HG03521 (cell line): ENCODE measurements around the gene HNRNPH3.

Experiments
- ATAC-seq: cut with Tn5 transposase; IDR thresholded peaks from one replicate; pipeline ENCODE4 v1.9.1; 2021; ENCODE audit warnings: mild to moderate bottlenecking, moderate library complexity; ENCODE audit not compliant: unreplicated experiment

The HNRNPH3 gene

DNA sequence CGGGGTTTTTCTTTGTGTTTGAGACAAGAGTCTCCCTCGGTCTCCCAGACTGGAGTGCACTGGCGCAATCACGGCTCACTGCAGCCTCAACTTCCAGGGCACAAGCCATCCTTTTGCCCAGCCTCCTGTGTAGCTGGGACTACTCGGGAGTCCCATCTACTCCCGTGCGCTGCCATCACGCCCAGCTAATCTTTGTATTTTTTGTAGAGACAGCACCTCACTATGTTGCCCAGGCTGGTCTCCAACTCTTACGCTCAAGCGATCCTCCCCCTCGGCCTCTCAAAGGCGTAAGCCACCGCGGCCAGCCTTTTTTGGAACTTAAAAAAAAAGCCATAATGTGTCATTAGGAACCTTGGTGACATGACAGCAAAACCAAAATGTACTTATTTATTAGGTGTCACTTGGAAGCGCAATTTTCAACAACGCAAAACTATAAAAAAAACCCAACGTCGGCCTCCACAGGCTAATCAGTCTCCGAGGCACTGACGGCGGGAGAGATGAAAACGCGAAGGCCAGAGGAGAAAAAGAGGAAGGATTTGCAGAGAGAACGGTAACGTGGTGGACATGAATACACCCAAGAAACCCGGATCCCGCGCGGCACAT lies 911 bp upstream of the HNRNPH3 start:
- no peak for ATAC-seq

DNA sequence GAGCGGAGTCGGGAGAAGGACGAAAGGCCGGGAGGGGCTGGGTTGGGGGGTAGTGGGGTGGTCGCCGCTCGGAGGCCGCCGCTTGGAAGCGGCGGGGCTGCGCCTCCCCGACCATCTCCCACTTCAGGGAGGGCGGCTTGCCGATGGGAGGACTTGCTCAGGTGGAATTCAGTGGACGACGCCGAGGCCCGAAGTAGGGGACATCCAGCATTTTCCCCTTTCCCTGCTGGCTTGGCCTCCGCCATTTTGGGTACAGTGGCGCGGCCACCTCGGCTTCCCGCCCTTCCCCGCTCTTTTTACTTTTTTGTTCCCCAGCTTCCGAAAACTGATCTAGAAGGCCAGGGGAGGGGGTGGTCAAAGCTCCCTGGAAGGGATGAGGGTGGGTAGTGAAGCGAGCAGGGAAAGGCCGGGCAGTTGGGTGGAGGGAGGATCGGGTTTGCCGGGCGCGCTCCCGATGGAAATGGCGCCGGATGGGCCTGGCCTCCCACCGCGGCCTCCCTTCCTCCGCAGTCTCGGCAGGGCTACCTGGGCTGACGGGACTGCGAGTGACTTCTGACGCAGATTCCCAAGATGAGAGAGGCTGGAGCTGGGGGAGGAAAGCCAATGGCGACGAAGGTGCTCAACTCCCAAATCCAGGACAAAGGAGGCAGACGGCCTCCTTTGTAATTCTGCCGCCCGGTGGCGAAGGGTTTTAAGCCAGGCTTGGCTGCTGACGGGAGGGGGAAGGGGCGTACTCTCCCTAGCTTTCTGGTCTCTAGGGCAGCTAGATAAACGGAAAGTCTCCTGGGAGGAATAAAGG lies 594 bp downstream of the HNRNPH3 start, which contains the start of gene PBLD:
TSS of gene PBLD (minus strand) at position 670 of the 799 bp plus-strand sequence. CDS start 26,084 bp downstream, outside the sequence.
- peak; percentile 17 for ATAC-seq

DNA sequence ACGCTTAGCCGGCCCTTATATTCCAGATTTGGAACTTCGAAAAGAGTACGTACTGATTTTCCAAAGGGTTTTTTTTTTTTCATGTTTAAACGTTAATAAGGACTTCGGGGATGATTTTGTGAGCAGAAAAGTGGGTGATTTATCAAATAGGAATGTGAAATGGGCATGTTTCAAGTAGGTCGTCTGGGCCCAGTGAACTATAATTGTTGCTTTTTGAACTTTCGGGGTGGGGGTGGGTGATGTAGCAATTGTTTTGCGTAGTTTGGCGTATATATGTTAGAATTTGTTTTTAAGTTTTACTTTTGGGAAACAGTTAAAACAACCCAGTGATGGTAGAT lies 1.2 kb downstream of the HNRNPH3 start:
- ATAC-seq = no peak

GRCh38 chr10:68333440-68334431 lies 1.9 kb downstream of the HNRNPH3 start:
- no peak for ATAC-seq

DNA sequence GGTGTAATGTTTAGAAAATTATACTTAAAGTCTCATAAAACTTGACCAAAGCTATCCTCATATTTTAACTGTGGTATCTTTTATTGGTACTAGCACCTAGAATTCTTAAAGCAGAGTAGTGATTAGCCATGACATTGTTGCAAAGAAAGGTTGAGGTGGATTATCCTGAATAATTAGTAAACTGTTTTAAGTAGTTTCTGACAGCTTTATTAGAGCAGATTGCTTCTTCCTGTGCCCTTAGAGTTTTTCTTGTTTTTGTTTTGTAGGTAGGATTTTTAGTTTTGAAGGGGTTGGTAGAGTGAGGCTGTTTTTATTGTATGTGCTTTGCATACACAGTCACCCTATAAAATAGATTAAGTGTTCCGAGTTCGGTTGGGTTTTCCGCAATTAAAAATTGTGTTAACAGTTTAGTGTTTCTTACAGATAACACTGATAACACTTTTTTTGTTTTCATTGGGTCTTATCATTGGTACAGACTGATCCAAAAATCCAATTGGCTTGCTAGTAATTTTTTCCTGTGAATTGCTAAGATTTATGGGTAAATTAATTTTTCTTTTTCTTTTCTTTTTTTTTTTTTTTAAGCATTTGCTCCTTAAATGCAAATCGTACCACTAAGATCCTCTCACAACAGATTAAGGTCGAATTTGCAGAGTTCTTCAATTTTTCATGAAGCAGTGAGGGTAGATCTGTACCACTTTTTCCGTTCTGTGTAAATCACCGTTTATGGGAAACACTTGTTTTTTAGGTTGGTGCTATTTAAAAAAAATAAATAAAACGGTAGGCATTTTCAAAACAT lies 3.0 kb downstream of the HNRNPH3 start:
- no peak for ATAC-seq

- no peak for ATAC-seq
Measured at GRCh38 chr10:68336754-68337351, 5.0 kb downstream of the HNRNPH3 start.

- no peak for ATAC-seq
Measured at GRCh38 chr10:68340358-68341080, 8.7 kb downstream of the HNRNPH3 start.

- ATAC-seq = no peak
Measured at GRCh38 chr10:68342909-68343516, 11.1 kb downstream of the HNRNPH3 start.

- no peak for ATAC-seq
Measured at GRCh38 chr10:68345621-68346020, 13.8 kb downstream of the HNRNPH3 start.

GRCh38 chr10:68346774-68347173 lies 14.9 kb downstream of the HNRNPH3 start:
- ATAC-seq = no peak

DNA sequence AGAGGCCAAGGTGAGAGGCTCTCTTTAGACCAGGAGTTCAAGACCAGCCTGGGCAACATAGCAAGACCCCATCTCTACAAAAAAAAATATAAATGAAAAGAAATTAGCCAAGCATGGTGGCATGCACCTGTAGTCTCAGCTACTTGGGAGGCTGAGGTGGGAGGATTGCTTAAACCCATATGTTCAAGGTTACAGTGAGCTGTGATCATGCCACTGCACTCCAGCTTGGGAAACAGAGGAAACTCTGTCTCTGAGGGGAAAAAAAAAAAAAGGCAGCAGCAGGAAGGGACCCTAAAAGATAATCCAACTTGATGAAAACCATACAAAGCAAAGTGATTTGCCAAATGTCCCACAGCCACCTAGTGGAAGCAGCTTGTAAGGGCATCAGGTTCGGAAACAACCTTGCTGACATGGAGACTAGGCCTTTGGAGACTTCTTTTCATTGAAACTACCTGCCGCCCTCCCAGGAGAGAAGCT lies 16.4 kb downstream of the HNRNPH3 start:
- ATAC-seq = no peak

- ATAC-seq = no peak
Measured at GRCh38 chr10:68353537-68353936, 21.7 kb downstream of the HNRNPH3 start.

DNA sequence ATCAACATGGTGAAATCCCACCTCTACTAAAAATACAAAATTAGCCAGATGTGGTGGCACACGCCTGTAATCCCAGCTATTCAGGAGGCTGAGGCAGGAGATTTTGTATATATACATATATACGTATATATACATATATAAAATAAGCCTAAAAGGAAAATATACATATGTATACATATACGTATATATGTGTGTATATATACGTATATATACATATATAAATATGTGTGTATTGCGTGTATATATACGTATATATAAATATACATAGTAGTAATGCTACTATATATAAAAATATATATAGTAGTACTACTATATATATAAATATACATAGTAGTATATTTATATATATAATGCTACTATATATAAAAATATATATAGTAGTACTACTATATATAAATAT lies 27.3 kb downstream of the HNRNPH3 start:
- no peak for ATAC-seq

DNA sequence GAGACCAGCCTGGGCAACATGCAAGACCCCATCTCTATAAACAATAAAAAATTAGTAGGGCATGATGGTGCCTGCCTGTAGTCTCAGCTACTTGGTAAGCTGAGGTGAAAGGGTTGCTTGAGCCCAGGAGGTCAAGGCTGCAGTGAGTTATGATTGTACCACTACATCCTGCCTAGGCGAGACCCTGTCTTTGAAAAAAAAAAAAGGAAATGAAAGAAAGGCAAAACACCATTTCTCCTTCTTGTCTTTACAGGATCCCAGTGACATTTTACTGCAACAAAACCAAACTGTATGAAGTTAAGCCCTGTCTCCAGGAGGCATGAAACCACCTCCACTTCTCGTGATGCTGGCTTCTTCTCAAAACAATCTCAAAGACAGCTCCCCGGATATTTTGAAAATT lies 30.7 kb downstream of the HNRNPH3 start:
- ATAC-seq = no peak

DNA sequence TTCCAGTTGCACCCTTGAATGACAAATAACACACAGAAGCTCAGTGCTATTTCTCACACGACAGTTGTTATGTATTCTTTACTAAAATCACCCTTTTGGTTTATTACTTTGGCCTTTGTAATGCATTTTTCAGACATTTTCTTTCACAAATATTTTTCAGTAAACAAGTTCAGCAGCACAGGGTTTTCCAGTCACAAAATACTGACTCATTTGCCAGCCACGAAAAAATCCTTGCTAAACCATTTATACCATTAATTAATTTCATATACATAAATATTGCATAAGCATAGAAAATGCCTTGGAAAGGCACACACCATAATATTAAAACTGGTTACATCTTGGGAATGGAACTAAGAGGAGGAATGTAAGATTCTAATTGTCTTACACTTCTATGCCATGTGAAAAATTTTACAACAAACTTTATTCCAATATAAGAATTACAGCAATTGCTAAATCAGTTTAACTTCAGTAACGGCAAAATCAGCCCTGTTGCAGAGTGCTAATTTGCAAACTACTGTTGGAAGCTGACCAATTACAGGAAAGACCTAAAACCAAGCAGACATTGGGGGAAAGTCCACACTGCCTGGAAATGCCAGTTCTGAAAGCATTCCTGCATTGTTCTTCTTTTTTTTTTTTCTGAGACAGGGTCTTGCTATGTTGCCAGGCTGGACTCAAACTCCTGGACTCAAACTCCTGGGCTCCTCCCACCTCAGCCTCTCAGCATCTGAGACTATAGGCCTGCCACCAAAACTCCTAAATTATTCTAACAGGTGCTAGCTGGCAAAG lies 32.4 kb downstream of the HNRNPH3 start:
- ATAC-seq = no peak

DNA sequence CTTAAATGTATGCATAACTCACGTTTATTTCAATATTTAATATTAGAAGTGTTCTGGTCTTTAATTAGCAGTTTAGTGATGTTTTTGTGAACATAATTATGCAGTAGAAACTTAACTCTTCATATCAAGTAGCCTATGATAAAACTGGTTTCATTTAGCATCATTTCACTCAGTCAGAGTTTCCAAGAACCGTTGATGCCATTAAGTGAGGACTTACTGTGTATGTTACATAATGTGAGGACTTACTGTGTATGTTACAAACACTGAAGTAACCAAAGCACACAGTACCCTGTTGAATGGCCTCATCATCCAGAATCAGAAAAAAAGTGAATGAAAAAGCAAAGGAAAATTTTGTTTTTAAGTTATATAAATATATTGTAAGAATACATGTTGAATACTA lies 33.7 kb downstream of the HNRNPH3 start:
- ATAC-seq = no peak

DNA sequence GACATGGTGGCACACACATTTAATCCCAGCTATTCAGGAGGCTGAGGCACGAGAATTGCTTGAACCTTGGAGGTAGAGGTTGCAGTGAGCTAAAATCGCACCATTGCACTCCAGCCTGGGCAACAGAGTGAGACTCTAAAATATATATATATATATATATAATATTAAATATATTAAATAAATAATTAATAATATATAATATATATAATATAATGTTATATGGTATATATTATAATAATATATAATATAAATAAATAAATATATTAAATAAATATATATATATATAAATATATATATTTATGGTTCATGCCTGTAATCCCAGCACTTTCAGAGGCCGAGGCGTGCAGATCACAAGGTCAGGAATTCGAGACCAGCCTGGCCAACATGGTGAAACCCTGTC lies 34.7 kb downstream of the HNRNPH3 start:
- ATAC-seq = no peak

GRCh38 chr10:68367121-68367520 lies 35.3 kb downstream of the HNRNPH3 start:
- no peak for ATAC-seq
